Measurements from ENCODE around the gene SYT1. TPM values are rescaled to one million over a fixed set of nuclear protein-coding genes. Genes with fewer than 3 reads are reported as not detected.

SYT1 gene
- total RNA-seq, 1 experiment from 2014 or later = 80.9 TPM

- no peaks in the 10 kb centered on the region for H3K4me1 ChIP-seq (ENCODE audit: insufficient read depth, low read length, poor library complexity, severe bottlenecking)
- intact Hi-C loops (cut with micrococcal nuclease; ENCODE audit: unreplicated experiment) = no loop called here
- no peak for DNase-seq (ENCODE audit: low spot score)
- no peaks in the 10 kb centered on the region for H3K9me3 ChIP-seq (ENCODE audit: low read depth, low read length, poor library complexity, severe bottlenecking)
- POLR2A ChIA-PET (ENCODE audit: low non-redundant PET) = no interaction called here
- TF ChIP-seq CTCF (conservative IDR thresholded peaks at IDR 0.05; ENCODE audit: low read depth, low read length) (no peak), EZH2 (IDR thresholded peaks at IDR 0.05; ENCODE audit: borderline replicate concordance, low read depth, low read length, poor library complexity, severe bottlenecking) (no peak)
- no peak overlapping the region for H3K27ac ChIP-seq (ENCODE audit: low read depth, low read length, poor library complexity, severe bottlenecking)
- no peaks in the 10 kb centered on the region for H3K27me3 ChIP-seq (replicated peaks; ENCODE audit: insufficient read depth, low read depth, low read length, poor library complexity)
- CTCF ChIA-PET = no interaction called here
- no peak overlapping the region for H3K4me3 ChIP-seq (ENCODE audit: low read depth, low read length, poor library complexity, severe bottlenecking)
- peaks cover 39% of the 10 kb centered on the region for H3K36me3 ChIP-seq (ENCODE audit: insufficient read depth, low read length, poor library complexity, severe bottlenecking)
- BruUV-seq (replicated peaks) = no TSS peak
Observed at GRCh38 chr12:79291711-79292110, 427.1 kb downstream of the SYT1 start.

GRCh38 chr12:79294590-79294989 is 430.0 kb downstream of the SYT1 start:
- H3K9me3 ChIP-seq (ENCODE audit: low read depth, low read length, poor library complexity, severe bottlenecking) = no peaks in the 10 kb centered on the region
- TF ChIP-seq CTCF (conservative IDR thresholded peaks at IDR 0.05; ENCODE audit: low read depth, low read length) = no peak
- TF ChIP-seq EZH2 (IDR thresholded peaks at IDR 0.05; ENCODE audit: borderline replicate concordance, low read depth, low read length, poor library complexity, severe bottlenecking) = no peak
- ChIA-PET POLR2A (ENCODE audit: low non-redundant PET) (no interaction called here), CTCF (no interaction called here)
- no TSS peak for BruUV-seq (replicated peaks)
- DNase-seq (ENCODE audit: low spot score) = no peak
- no peaks in the 10 kb centered on the region for H3K4me1 ChIP-seq (ENCODE audit: insufficient read depth, low read length, poor library complexity, severe bottlenecking)
- H3K27ac ChIP-seq (ENCODE audit: low read depth, low read length, poor library complexity, severe bottlenecking) = no peak overlapping the region
- intact Hi-C loops (cut with micrococcal nuclease; ENCODE audit: unreplicated experiment) = no loop called here
- no peak overlapping the region for H3K4me3 ChIP-seq (ENCODE audit: low read depth, low read length, poor library complexity, severe bottlenecking)
- peaks cover 63% of the 10 kb centered on the region for H3K36me3 ChIP-seq (ENCODE audit: insufficient read depth, low read length, poor library complexity, severe bottlenecking)
- H3K27me3 ChIP-seq (replicated peaks; ENCODE audit: insufficient read depth, low read depth, low read length, poor library complexity) = no peaks in the 10 kb centered on the region

DNA sequence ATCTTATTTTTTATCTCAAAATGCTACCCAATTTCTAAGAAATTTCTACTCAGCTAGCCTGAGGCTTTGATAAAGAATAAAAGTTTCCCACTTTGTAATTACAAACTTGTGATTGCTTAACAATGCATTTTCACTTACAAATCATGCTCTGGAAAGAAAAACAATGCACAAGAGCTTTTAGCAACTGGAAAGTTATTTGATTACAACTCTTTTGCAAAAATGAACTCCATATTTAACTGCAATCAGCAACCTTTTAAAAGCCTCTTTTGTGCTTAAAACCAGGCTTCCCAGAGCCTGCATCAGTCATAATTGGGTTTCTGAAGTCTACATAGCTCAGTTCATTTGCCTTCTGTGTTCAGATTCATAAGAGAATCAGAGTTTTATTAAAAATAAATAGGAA is 431.0 kb downstream of the SYT1 start:
- no peak for DNase-seq (ENCODE audit: low spot score)
- TF ChIP-seq CTCF (conservative IDR thresholded peaks at IDR 0.05; ENCODE audit: low read depth, low read length) = no peak
- no peak for TF ChIP-seq EZH2 (IDR thresholded peaks at IDR 0.05; ENCODE audit: borderline replicate concordance, low read depth, low read length, poor library complexity, severe bottlenecking)
- H3K36me3 ChIP-seq (ENCODE audit: insufficient read depth, low read length, poor library complexity, severe bottlenecking) = peaks cover 72% of the 10 kb centered on the region
- no TSS peak for BruUV-seq (replicated peaks)
- POLR2A ChIA-PET (ENCODE audit: low non-redundant PET) = no interaction called here
- H3K4me3 ChIP-seq (ENCODE audit: low read depth, low read length, poor library complexity, severe bottlenecking) = no peak overlapping the region
- no peaks in the 10 kb centered on the region for H3K4me1 ChIP-seq (ENCODE audit: insufficient read depth, low read length, poor library complexity, severe bottlenecking)
- CTCF ChIA-PET = no interaction called here
- H3K27ac ChIP-seq (ENCODE audit: low read depth, low read length, poor library complexity, severe bottlenecking) = no peak overlapping the region
- no peaks in the 10 kb centered on the region for H3K27me3 ChIP-seq (replicated peaks; ENCODE audit: insufficient read depth, low read depth, low read length, poor library complexity)
- intact Hi-C loops (cut with micrococcal nuclease; ENCODE audit: unreplicated experiment) = no loop called here
- no peaks in the 10 kb centered on the region for H3K9me3 ChIP-seq (ENCODE audit: low read depth, low read length, poor library complexity, severe bottlenecking)

Measured in A673 (cell line).